HCT116 (cell line): ENCODE data around the gene NAA20.

ENCODE experiments used
- JUND ChIP-seq: IDR thresholded peaks from 2 replicates; pipeline ENCODE4 v1.6.1; 2012
- POLR2A ChIP-seq: IDR thresholded peaks from 2 replicates; pipeline ENCODE4 v1.7.0; 2011; ENCODE audit warnings: borderline replicate concordance; ENCODE audit not compliant: insufficient read depth, insufficient read length; ENCODE audit errors: extremely low read depth
- POLR2AphosphoS5 ChIP-seq: IDR thresholded peaks from 2 replicates; pipeline ENCODE4 v1.6.1; 2011; ENCODE audit warnings: mild to moderate bottlenecking, low read depth, low read length, moderate library complexity
- TCF7L2 ChIP-seq: IDR thresholded peaks from 2 replicates; pipeline ENCODE4 v1.7.0; 2011; ENCODE audit warnings: borderline replicate concordance, inconsistent platforms; ENCODE audit not compliant: insufficient read depth, insufficient read length; ENCODE audit errors: extremely low read depth
- ZNF274 ChIP-seq: fragments of 200-500 bp; sonication (Bioruptor generic); IDR thresholded peaks from 2 replicates; pipeline ENCODE4 v1.6.1; 2014; ENCODE audit warnings: mild to moderate bottlenecking, low read depth, low read length, inconsistent platforms
- TF ChIP-seq, protein P1 (sequence below): IDR thresholded peaks from 2 replicates; pipeline ENCODE4 v1.6.1; 2012; ENCODE audit warnings: low read depth
- TF ChIP-seq, protein P2 (sequence below), 3 experiments: fragments of 200-600 bp in 1 of 3; sonication (generic) in 1 of 3; IDR thresholded peaks in 2 of 3; conservative IDR thresholded peaks in 1 of 3; 2 replicates each; pipeline ENCODE4 v1.5.1; 2012 to 2017; ENCODE audit warnings: low read depth in 2 of 3, low read length in 2 of 3, antibody characterized with exemption in 1 of 3, borderline replicate concordance in 1 of 3, control low read depth in 1 of 3, mild to moderate bottlenecking in 1 of 3, mixed read lengths in 1 of 3, mixed run types in 1 of 3, moderate library complexity in 1 of 3; ENCODE audit not compliant: insufficient read depth in 1 of 3
- TF ChIP-seq, protein P3 (sequence below): IDR thresholded peaks from 2 replicates; pipeline ENCODE4 v1.6.1; 2012
- TF ChIP-seq, protein P4 (sequence below): IDR thresholded peaks from 2 replicates; pipeline ENCODE4 v1.6.1; 2012

DNA sequence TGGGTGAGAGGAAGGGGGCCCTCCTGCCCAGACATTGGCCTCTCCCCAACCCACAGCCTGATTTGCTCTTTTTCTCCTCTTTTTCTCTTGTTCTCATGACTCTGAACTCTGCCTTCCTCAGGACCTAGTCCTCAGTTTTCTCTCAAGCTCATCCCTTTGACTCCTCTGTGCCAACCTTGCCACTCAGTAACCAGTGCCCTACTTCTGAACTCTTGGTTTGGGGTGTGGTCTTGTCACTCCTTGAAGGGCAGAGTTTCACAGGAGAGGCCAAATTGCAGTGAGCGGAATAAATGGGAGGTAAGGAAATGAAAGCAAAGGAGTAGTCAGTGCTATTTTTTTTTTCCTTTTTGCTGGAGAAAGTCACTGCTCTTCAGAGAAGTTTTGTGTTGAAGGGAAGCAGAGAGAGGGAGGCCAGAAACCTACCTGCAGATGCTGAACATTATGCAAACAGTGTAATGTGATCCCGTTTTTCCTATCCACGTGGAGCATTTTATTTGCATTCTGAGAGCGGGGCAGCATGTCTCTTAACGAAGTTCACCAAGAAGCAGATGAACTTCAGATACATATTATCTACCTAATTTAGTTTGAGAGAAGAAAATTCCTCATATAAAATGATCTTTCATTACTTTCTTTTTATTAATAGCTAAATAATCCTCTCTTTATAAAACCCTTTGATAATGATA lies 62.1 kb downstream of the NAA20 start:
- TF ChIP-seq, protein P1, sequence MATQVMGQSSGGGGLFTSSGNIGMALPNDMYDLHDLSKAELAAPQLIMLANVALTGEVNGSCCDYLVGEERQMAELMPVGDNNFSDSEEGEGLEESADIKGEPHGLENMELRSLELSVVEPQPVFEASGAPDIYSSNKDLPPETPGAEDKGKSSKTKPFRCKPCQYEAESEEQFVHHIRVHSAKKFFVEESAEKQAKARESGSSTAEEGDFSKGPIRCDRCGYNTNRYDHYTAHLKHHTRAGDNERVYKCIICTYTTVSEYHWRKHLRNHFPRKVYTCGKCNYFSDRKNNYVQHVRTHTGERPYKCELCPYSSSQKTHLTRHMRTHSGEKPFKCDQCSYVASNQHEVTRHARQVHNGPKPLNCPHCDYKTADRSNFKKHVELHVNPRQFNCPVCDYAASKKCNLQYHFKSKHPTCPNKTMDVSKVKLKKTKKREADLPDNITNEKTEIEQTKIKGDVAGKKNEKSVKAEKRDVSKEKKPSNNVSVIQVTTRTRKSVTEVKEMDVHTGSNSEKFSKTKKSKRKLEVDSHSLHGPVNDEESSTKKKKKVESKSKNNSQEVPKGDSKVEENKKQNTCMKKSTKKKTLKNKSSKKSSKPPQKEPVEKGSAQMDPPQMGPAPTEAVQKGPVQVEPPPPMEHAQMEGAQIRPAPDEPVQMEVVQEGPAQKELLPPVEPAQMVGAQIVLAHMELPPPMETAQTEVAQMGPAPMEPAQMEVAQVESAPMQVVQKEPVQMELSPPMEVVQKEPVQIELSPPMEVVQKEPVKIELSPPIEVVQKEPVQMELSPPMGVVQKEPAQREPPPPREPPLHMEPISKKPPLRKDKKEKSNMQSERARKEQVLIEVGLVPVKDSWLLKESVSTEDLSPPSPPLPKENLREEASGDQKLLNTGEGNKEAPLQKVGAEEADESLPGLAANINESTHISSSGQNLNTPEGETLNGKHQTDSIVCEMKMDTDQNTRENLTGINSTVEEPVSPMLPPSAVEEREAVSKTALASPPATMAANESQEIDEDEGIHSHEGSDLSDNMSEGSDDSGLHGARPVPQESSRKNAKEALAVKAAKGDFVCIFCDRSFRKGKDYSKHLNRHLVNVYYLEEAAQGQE, result no peak
- TF ChIP-seq POLR2AphosphoS5 (no peak), POLR2A (no peak), JUND (no peak), ZNF274 (no peak), TCF7L2 (no peak)
- TF ChIP-seq, protein P2, sequence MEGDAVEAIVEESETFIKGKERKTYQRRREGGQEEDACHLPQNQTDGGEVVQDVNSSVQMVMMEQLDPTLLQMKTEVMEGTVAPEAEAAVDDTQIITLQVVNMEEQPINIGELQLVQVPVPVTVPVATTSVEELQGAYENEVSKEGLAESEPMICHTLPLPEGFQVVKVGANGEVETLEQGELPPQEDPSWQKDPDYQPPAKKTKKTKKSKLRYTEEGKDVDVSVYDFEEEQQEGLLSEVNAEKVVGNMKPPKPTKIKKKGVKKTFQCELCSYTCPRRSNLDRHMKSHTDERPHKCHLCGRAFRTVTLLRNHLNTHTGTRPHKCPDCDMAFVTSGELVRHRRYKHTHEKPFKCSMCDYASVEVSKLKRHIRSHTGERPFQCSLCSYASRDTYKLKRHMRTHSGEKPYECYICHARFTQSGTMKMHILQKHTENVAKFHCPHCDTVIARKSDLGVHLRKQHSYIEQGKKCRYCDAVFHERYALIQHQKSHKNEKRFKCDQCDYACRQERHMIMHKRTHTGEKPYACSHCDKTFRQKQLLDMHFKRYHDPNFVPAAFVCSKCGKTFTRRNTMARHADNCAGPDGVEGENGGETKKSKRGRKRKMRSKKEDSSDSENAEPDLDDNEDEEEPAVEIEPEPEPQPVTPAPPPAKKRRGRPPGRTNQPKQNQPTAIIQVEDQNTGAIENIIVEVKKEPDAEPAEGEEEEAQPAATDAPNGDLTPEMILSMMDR (IDR thresholded peaks at IDR 0.05 in 2 of 3, conservative IDR thresholded peaks at IDR 0.05 in 1 of 3; ENCODE audit: borderline replicate concordance in 1 of 3, insufficient read depth in 1 of 3, low read depth in 2 of 3, low read length in 2 of 3), result no peak
- TF ChIP-seq, protein P3, sequence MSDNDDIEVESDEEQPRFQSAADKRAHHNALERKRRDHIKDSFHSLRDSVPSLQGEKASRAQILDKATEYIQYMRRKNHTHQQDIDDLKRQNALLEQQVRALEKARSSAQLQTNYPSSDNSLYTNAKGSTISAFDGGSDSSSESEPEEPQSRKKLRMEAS, result no peak
- TF ChIP-seq, protein P4, sequence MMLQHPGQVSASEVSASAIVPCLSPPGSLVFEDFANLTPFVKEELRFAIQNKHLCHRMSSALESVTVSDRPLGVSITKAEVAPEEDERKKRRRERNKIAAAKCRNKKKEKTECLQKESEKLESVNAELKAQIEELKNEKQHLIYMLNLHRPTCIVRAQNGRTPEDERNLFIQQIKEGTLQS, result no peak
